ENCODE measurements around the gene AGAP1.

The AGAP1 gene

GRCh38 chr2:235781775-235782174 lies 287.9 kb downstream of the AGAP1 start:
- no peak for DNase-seq (ENCODE audit: extremely low spot score)
- no peak for TF ChIP-seq CTCF (IDR thresholded peaks at IDR 0.05; ENCODE audit: control extremely low read depth, extremely low read depth, low read depth, missing control alignments)
- POLR2A ChIA-PET = no interaction called here
- CTCF ChIA-PET = interaction anchor here (0.6 to 4.3 kb wide), 4 partner anchors 9 to 400 kb away, joined by 3 to 25 read pairs (median 7); no protein-coding TSS in a partner anchor

GRCh38 chr2:235784788-235785187 lies 290.9 kb downstream of the AGAP1 start:
- no peak for DNase-seq (ENCODE audit: extremely low spot score)
- ChIA-PET CTCF (interaction anchor here (5.5 kb wide), 1 partner anchor 19 kb away, joined by 18 read pairs; no protein-coding TSS in a partner anchor), POLR2A (no interaction called here)
- no peak for TF ChIP-seq CTCF (IDR thresholded peaks at IDR 0.05; ENCODE audit: control extremely low read depth, extremely low read depth, low read depth, missing control alignments)

GRCh38 chr2:235789552-235789951 lies 295.7 kb downstream of the AGAP1 start:
- TF ChIP-seq CTCF (IDR thresholded peaks at IDR 0.05; ENCODE audit: control extremely low read depth, extremely low read depth, low read depth, missing control alignments) = no peak
- POLR2A ChIA-PET = no interaction called here
- DNase-seq (ENCODE audit: extremely low spot score) = no peak
- CTCF ChIA-PET = interaction anchor here (4.9 to 5.5 kb wide), 2 partner anchors 9 to 23 kb away, joined by 18 to 25 read pairs; no protein-coding TSS in a partner anchor

- no peak for DNase-seq (ENCODE audit: extremely low spot score)
- TF ChIP-seq CTCF (IDR thresholded peaks at IDR 0.05; ENCODE audit: control extremely low read depth, extremely low read depth, low read depth, missing control alignments) = peak; percentile 26
- CTCF ChIA-PET = interaction anchor here (0.8 to 4.9 kb wide), 2 partner anchors 13 to 16 kb away, joined by 3 to 25 read pairs; no protein-coding TSS in a partner anchor
- POLR2A ChIA-PET = interaction anchor here (0.6 kb wide), 1 partner anchor 149 kb away, joined by 4 read pairs; no protein-coding TSS in a partner anchor
Measured at GRCh38 chr2:235793163-235793752, 299.4 kb downstream of the AGAP1 start.

- ChIA-PET POLR2A (no interaction called here), CTCF (no interaction called here)
- no peak for TF ChIP-seq CTCF (IDR thresholded peaks at IDR 0.05; ENCODE audit: control extremely low read depth, extremely low read depth, low read depth, missing control alignments)
- DNase-seq (ENCODE audit: extremely low spot score) = no peak
Measured at GRCh38 chr2:235799281-235799680, 305.4 kb downstream of the AGAP1 start.

GRCh38 chr2:235802542-235802941 lies 308.7 kb downstream of the AGAP1 start:
- CTCF ChIA-PET = interaction anchor here (2.7 kb wide), 1 partner anchor 23 kb away, joined by 8 read pairs; no protein-coding TSS in a partner anchor
- POLR2A ChIA-PET = no interaction called here
- no peak for DNase-seq (ENCODE audit: extremely low spot score)
- TF ChIP-seq CTCF (IDR thresholded peaks at IDR 0.05; ENCODE audit: control extremely low read depth, extremely low read depth, low read depth, missing control alignments) = no peak

Data from GM10248 (cell line).